ENCODE results near the gene KRT33A. TPM values are rescaled to one million over a fixed set of nuclear protein-coding genes. Genes with fewer than 3 reads are reported as not detected.

KRT33A gene
- total RNA-seq, 1 experiment from 2014 or later, result not detected

DNA sequence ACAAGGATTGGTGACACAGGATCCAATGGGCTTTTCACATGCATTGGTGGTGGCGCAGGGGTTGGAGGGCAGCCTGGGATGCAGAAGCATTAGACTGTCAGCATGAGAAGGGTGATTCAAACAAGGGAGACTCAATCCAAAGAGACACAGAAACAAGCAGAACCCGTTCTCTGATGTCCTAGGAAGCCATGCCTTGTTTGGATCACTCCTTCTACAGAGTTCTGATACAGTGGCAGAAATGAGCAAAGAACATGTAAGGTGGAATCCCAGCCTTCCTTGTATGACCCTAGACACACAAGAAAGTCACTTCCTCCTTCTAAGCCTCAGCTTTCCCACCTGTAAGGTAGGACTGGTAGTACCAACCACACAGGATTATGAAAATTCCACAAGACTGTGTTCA lies 13.3 kb upstream of the KRT33A start:
- no peak overlapping the region for H3T11ph ChIP-seq (ENCODE audit: low read length)
- H3K36me3 Mint-ChIP-seq (ENCODE audit: insufficient read depth in 1 of 3, low read depth in 3 of 3), result no peaks in the 10 kb centered on the region
- TF ChIP-seq, protein P1, sequence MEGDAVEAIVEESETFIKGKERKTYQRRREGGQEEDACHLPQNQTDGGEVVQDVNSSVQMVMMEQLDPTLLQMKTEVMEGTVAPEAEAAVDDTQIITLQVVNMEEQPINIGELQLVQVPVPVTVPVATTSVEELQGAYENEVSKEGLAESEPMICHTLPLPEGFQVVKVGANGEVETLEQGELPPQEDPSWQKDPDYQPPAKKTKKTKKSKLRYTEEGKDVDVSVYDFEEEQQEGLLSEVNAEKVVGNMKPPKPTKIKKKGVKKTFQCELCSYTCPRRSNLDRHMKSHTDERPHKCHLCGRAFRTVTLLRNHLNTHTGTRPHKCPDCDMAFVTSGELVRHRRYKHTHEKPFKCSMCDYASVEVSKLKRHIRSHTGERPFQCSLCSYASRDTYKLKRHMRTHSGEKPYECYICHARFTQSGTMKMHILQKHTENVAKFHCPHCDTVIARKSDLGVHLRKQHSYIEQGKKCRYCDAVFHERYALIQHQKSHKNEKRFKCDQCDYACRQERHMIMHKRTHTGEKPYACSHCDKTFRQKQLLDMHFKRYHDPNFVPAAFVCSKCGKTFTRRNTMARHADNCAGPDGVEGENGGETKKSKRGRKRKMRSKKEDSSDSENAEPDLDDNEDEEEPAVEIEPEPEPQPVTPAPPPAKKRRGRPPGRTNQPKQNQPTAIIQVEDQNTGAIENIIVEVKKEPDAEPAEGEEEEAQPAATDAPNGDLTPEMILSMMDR (conservative IDR thresholded peaks at IDR 0.05), result no peak
- H2BK20ac ChIP-seq (ENCODE audit: low read depth, low read length, poor library complexity, severe bottlenecking), result no peak overlapping the region
- H3K56ac ChIP-seq (ENCODE audit: insufficient read length, low read depth, low read length), result no peak overlapping the region
- no peak overlapping the region for H3K27ac ChIP-seq (ENCODE audit: insufficient read length, low read depth, low read length)
- no peak overlapping the region; a peak in 1 of 7 replicates for H3K27ac Mint-ChIP-seq
- H3K27me3 ChIP-seq (ENCODE audit: insufficient read depth, low read length), result no peaks in the 10 kb centered on the region
- peaks cover 7% of the 10 kb centered on the region for H3K27me3 Mint-ChIP-seq (ENCODE audit: low read depth)
- no peaks in the 10 kb centered on the region for H3K4me1 Mint-ChIP-seq
- no peak overlapping the region for H3K4me2 ChIP-seq (ENCODE audit: insufficient read depth, insufficient read length, low read length)
- H4K8ac ChIP-seq (replicated peaks; ENCODE audit: insufficient read length, low read depth, low read length), result no peak overlapping the region
- no peaks in the 10 kb centered on the region for H3K23me2 ChIP-seq (ENCODE audit: insufficient read length, low read depth, low read length, poor library complexity, severe bottlenecking)
- no peak for DNase-seq
- H3K4me1 ChIP-seq (ENCODE audit: insufficient read depth, low read length), result no peaks in the 10 kb centered on the region
- H2BK15ac ChIP-seq (ENCODE audit: low read depth, low read length), result no peak overlapping the region
- H4K20me1 ChIP-seq (ENCODE audit: control insufficient read depth, insufficient read depth, insufficient read length), result no peaks in the 10 kb centered on the region
- no peak overlapping the region for H2AFZ ChIP-seq (ENCODE audit: low read length)
- H3K23ac ChIP-seq (ENCODE audit: insufficient read length, low read depth, low read length), result no peak overlapping the region
- H3K4ac ChIP-seq (ENCODE audit: low read depth, low read length), result no peak overlapping the region
- H3K79me2 ChIP-seq (ENCODE audit: insufficient read depth, low read length), result no peaks in the 10 kb centered on the region
- H4K91ac ChIP-seq (ENCODE audit: insufficient read length, low read depth, low read length), result no peak overlapping the region
- H2BK5ac ChIP-seq (ENCODE audit: insufficient read length, low read length), result no peak overlapping the region
- H3K9me3 ChIP-seq (ENCODE audit: control insufficient read depth, low read depth, low read length), result no peaks in the 10 kb centered on the region
- WGBS (ENCODE audit: extremely low coverage, insufficient read length, low lambda C conversion rate), result no CpG with 5 or more reads among the region's 2 CpGs
- no peak overlapping the region for H2BK120ac ChIP-seq (ENCODE audit: low read depth, low read length, poor library complexity, severe bottlenecking)
- no peak overlapping the region for H2AK5ac ChIP-seq (ENCODE audit: insufficient read length, low read length)
- H3K4me3 Mint-ChIP-seq, result no peak overlapping the region
- no peak overlapping the region for H3K9ac ChIP-seq (ENCODE audit: extremely low read depth, insufficient read length, low read length)
- H4K5ac ChIP-seq (ENCODE audit: insufficient read length, low read depth, low read length), result no peak overlapping the region
- peaks cover 3 to 7% of the 10 kb centered on the region in 2 experiments; a peak in 3 of 5 replicates for H3K9me3 Mint-ChIP-seq
- H3K79me1 ChIP-seq (ENCODE audit: insufficient read depth, low read depth, low read length, poor library complexity, severe bottlenecking), result no peaks in the 10 kb centered on the region
- no peak overlapping the region for H3K18ac ChIP-seq (ENCODE audit: insufficient read length, low read depth, low read length)
- no peak overlapping the region for H2BK12ac ChIP-seq (ENCODE audit: insufficient read length, low read depth, low read length)
- no peak overlapping the region for H3K14ac ChIP-seq (ENCODE audit: insufficient read depth, low read length)
